ENCODE data around the gene FASTK. TPM values are rescaled to one million over a fixed set of nuclear protein-coding genes. Genes with fewer than 3 reads are reported as not detected.

The FASTK gene
- total RNA-seq, 1 experiment from 2014 or later, result 86.4 TPM

- Histone ChIP-seq H3K4me1 (ENCODE audit: control insufficient read depth in 1 of 2, insufficient read depth in 2 of 2, low read length in 2 of 2) (peaks cover 17 to 42% of the 10 kb centered on the region in 2 experiments), H3K9me2 (ENCODE audit: insufficient read depth) (no peaks in the 10 kb centered on the region), H3K27me3 (ENCODE audit: insufficient read depth, low read length) (no peaks in the 10 kb centered on the region), H3K9ac (ENCODE audit: low read length) (no peak overlapping the region), H3K27ac (ENCODE audit: low read depth, low read length) (peak overlapping the region; percentile 94), H3K4me2 (ENCODE audit: low read length) (no peak overlapping the region), H2AFZ (ENCODE audit: low read depth, low read length, poor library complexity, severe bottlenecking) (no peak overlapping the region), H4K20me1 (ENCODE audit: insufficient read depth) (no peaks in the 10 kb centered on the region), H3K36me3 (ENCODE audit: control insufficient read depth in 1 of 2, insufficient read depth in 2 of 2, low read length in 2 of 2) (peaks cover 18 to 21% of the 10 kb centered on the region in 2 experiments; a peak in 3 of 4 replicates), H3K9me3 (ENCODE audit: control insufficient read depth in 1 of 2, insufficient read depth in 1 of 2, low read depth in 1 of 2, low read length in 2 of 2) (no peaks in the 10 kb centered on the region), H3K4me3 (replicated peaks in 1 of 2; ENCODE audit: low read depth in 1 of 2, low read length in 2 of 2) (no peak overlapping the region), H3K79me2 (ENCODE audit: insufficient read depth, low read length) (peaks cover 34% of the 10 kb centered on the region)
- DNase-seq (ENCODE audit: low read depth, low spot score), result no peak
- intact Hi-C loops (cut with micrococcal nuclease), result no loop called here
- CTCF ChIA-PET, result interaction anchor here (0.6 to 1.3 kb wide), 5 partner anchors 9 to 68 kb away, joined by 3 to 4 read pairs (median 3); no protein-coding TSS in a partner anchor
- POLR2A ChIA-PET, result interaction anchor here (1.2 to 1.5 kb wide), 3 partner anchors 9 to 16 kb away, joined by 4 to 5 read pairs (median 4); partner anchors contain the start of gene AGAP3
- RAD21 ChIA-PET (ENCODE audit: low non-redundant PET in 1 of 2, low total read pairs in 2 of 2, uncharacterized antibody in 2 of 2, unreplicated experiment in 2 of 2), result interaction anchor here in 1 of 2 experiments (1.5 kb wide), 1 partner anchor 16 kb away, joined by 3 read pairs; no protein-coding TSS in a partner anchor
- no peak for TF ChIP-seq REST (IDR thresholded peaks at IDR 0.05; ENCODE audit: low read depth)
- peak in 2 of 3 experiments; percentile 57 to 62; a peak in 4 of 6 replicates for TF ChIP-seq CTCF (IDR thresholded peaks at IDR 0.05 in 2 of 3, conservative IDR thresholded peaks at IDR 0.05 in 1 of 3; ENCODE audit: borderline replicate concordance in 1 of 3, insufficient read depth in 1 of 3, low read depth in 2 of 3, low read length in 2 of 3)
- peak; percentile 16 for TF ChIP-seq POLR2A (IDR thresholded peaks at IDR 0.05; ENCODE audit: borderline replicate concordance, extremely low read depth, insufficient read depth, insufficient read length)
- no peak for TF ChIP-seq SRF (IDR thresholded peaks at IDR 0.05; ENCODE audit: low read depth)
- no peak for TF ChIP-seq JUND (IDR thresholded peaks at IDR 0.05)
- no peak for TF ChIP-seq CEBPB (IDR thresholded peaks at IDR 0.05; ENCODE audit: low read depth)
- TF ChIP-seq ZFX (IDR thresholded peaks at IDR 0.05), result peak; percentile 39; the same call in 1 of the 2 replicates
- TF ChIP-seq POLR2AphosphoS5 (IDR thresholded peaks at IDR 0.05; ENCODE audit: low read depth, low read length), result peak; percentile 45; the same call in 1 of the 2 replicates
- BruUV-seq (replicated peaks), result no TSS peak
- peak; percentile 44 for ATAC-seq
These were observed 3.5 kb downstream of the FASTK start for GRCh38 chr7:151076863-151077704.

Measured in HCT116 (cell line).